Measurements from ENCODE around the gene CAND2. TPM values are rescaled to one million over a fixed set of nuclear protein-coding genes. Genes with fewer than 3 reads are reported as not detected.

The CAND2 gene
- total and polyA plus RNA-seq, 9 of the 15 experiments (the other 6 are each of a cell fraction or from before 2014, with no cell fraction given) = 0.91 to 14.9 (median 4.3) TPM

GRCh38 chr3:12879191-12879815 lies 82.8 kb downstream of the CAND2 start (continued):
- TF ChIP-seq ZNF395 (CRISPR knock-in tag; IDR thresholded peaks at IDR 0.05) (peak; percentile 88; the same call in 1 of the 2 replicates), KLF6 (CRISPR knock-in tag; IDR thresholded peaks at IDR 0.05; ENCODE audit: borderline replicate concordance) (0 out of 2 replicates have a peak, but pooled peaks have one; percentile 50), TFAP4 (CRISPR knock-in tag; IDR thresholded peaks at IDR 0.05; ENCODE audit: borderline replicate concordance) (peak; percentile 40; the same call in 1 of the 2 replicates), ZNF133 (CRISPR knock-in tag; IDR thresholded peaks at IDR 0.05) (no peak), ERF (CRISPR knock-in tag; IDR thresholded peaks at IDR 0.05) (0 out of 2 replicates have a peak, but pooled peaks have one; percentile 42), AFF4 (CRISPR knock-in tag; IDR thresholded peaks at IDR 0.05) (0 out of 2 replicates have a peak, but pooled peaks have one; percentile 19), ZNF324 (CRISPR knock-in tag; IDR thresholded peaks at IDR 0.05) (0 out of 2 replicates have a peak, but pooled peaks have one; percentile 29), HMGN3 (IDR thresholded peaks at IDR 0.05; ENCODE audit: borderline replicate concordance, extremely low read depth, insufficient read length, low read depth, low read length) (no peak), ZNF518B (CRISPR knock-in tag; IDR thresholded peaks at IDR 0.05) (no peak)

Data from K562 (cell line).